Smooth muscle cell (in vitro differentiated cells): ENCODE data around the gene AKAP3. TPM values are rescaled to one million over a fixed set of nuclear protein-coding genes. Genes with fewer than 3 reads are reported as not detected.

Source experiments
- DNase-seq: peaks from one replicate; lab custom pipeline; 2025; ENCODE audit not compliant: unreplicated experiment; lab: John Stamatoyannopoulos, UW
- H2AFZ ChIP-seq: fragments of 200-600 bp; sonication (generic); 2 replicates; pipeline ENCODE4 v1.6.0; 2016; ENCODE audit warnings: antibody characterized with exemption, low read depth, mild to moderate bottlenecking
- H3F3A ChIP-seq: fragments of 200-600 bp; sonication (generic); 2 replicates; pipeline ENCODE4 v1.6.0; 2017; ENCODE audit warnings: antibody characterized with exemption, low read depth
- H3K27ac ChIP-seq: fragments of 200-600 bp; sonication (generic); 2 replicates; pipeline ENCODE4 v1.5.1; 2016; ENCODE audit warnings: low read depth, mild to moderate bottlenecking
- H3K27me3 ChIP-seq: fragments of 200-600 bp; sonication (generic); 2 replicates; pipeline ENCODE4 v1.6.1; 2016; ENCODE audit warnings: low read depth, mild to moderate bottlenecking
- H3K36me3 ChIP-seq: fragments of 200-600 bp; sonication (generic); 2 replicates; pipeline ENCODE4 v1.5.1; 2016; ENCODE audit warnings: low read depth
- H3K4me1 ChIP-seq: fragments of 200-600 bp; sonication (generic); 2 replicates; pipeline ENCODE4 v1.5.1; 2016; ENCODE audit warnings: low read depth
- H3K4me2 ChIP-seq: fragments of 200-600 bp; sonication (generic); 2 replicates; pipeline ENCODE4 v1.6.0; 2016; ENCODE audit warnings: mild to moderate bottlenecking
- H3K4me3 ChIP-seq: fragments of 200-600 bp; sonication (generic); 2 replicates; pipeline ENCODE4 v1.5.1; 2016; ENCODE audit warnings: mild to moderate bottlenecking
- H3K79me2 ChIP-seq: fragments of 200-600 bp; sonication (generic); 2 replicates; pipeline ENCODE4 v1.6.0; 2016; ENCODE audit warnings: low read depth, mild to moderate bottlenecking
- H3K9ac ChIP-seq: fragments of 200-600 bp; sonication (generic); 2 replicates; pipeline ENCODE4 v1.6.0; 2016; ENCODE audit warnings: low read depth
- H3K9me3 ChIP-seq: fragments of 200-600 bp; sonication (generic); replicated peaks from 2 replicates; pipeline ENCODE4 v1.5.1; 2016; ENCODE audit warnings: low read depth
- H4K20me1 ChIP-seq: fragments of 200-600 bp; sonication (generic); 2 replicates; pipeline ENCODE4 v1.6.0; 2016; ENCODE audit warnings: low read depth
- WGBS: methylation state at CpG from one replicate; pipeline ENCODE4 v1.1.7; 2016; ENCODE audit warnings: low lambda C conversion rate; 5-methylcytosine and 5-hydroxymethylcytosine counted together
- polyA plus RNA-seq: library from polyadenylated mRNA; unstranded; fragments of >200 nt; fragmentation: Nextera tagmentation; extraction: Ambion mirVana; gene quantifications from 2 replicates; pipeline ENCODE4 v1.2.1, GENCODE V29; 2016
- total RNA-seq: library from RNA; depleted of rRNA; stranded (reverse); fragments of >200 nt; gene quantifications from 2 replicates; pipeline ENCODE4 v1.2.3, GENCODE V29; 2014
- TF ChIP-seq, protein P1 (sequence below): fragments of 200-600 bp; sonication (generic); IDR thresholded peaks from 2 replicates; pipeline ENCODE4 v1.5.1; 2017; ENCODE audit warnings: borderline replicate concordance, mild to moderate bottlenecking, antibody characterized with exemption; ENCODE audit not compliant: insufficient read depth, poor library complexity, severe bottlenecking

Gene AKAP3
- total and polyA plus RNA-seq, 2 experiments from 2014 or later: 0.13 to 1.4 TPM

DNA sequence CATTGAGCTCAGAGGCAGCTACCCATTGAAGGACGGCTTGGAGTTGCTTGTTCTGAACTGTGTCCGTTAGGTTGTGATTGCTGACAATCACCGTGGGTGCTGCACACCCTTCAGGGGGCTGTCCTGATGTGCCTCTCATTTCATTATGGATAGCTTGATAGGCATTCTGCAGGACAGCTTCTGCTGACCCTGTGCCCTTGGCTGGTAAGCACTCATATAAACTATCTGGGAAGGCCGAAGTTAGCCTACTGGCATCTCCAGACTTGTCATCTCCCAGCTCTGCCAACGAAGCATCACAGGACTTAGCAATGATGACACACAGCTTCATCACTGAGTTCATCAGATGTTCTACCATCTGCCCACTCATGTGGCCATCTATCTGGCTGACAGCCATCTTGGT lies 22.3 kb downstream of the AKAP3 start:
- WGBS: 92% methylated on average over 5 of the region's 5 CpGs
- Histone ChIP-seq H3K4me3 (no peak overlapping the region), H3K9me3 (no peaks in the 10 kb centered on the region), H3K4me2 (no peak overlapping the region), H3F3A (no peaks in the 10 kb centered on the region), H3K4me1 (no peaks in the 10 kb centered on the region), H3K36me3 (no peaks in the 10 kb centered on the region), H3K27me3 (peaks cover 37% of the 10 kb centered on the region), H3K9ac (no peak overlapping the region), H2AFZ (no peak overlapping the region), H3K27ac (no peak overlapping the region), H4K20me1 (no peaks in the 10 kb centered on the region), H3K79me2 (no peaks in the 10 kb centered on the region)
- DNase-seq: no peak
- TF ChIP-seq, protein P1, sequence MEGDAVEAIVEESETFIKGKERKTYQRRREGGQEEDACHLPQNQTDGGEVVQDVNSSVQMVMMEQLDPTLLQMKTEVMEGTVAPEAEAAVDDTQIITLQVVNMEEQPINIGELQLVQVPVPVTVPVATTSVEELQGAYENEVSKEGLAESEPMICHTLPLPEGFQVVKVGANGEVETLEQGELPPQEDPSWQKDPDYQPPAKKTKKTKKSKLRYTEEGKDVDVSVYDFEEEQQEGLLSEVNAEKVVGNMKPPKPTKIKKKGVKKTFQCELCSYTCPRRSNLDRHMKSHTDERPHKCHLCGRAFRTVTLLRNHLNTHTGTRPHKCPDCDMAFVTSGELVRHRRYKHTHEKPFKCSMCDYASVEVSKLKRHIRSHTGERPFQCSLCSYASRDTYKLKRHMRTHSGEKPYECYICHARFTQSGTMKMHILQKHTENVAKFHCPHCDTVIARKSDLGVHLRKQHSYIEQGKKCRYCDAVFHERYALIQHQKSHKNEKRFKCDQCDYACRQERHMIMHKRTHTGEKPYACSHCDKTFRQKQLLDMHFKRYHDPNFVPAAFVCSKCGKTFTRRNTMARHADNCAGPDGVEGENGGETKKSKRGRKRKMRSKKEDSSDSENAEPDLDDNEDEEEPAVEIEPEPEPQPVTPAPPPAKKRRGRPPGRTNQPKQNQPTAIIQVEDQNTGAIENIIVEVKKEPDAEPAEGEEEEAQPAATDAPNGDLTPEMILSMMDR: no peak

DNA sequence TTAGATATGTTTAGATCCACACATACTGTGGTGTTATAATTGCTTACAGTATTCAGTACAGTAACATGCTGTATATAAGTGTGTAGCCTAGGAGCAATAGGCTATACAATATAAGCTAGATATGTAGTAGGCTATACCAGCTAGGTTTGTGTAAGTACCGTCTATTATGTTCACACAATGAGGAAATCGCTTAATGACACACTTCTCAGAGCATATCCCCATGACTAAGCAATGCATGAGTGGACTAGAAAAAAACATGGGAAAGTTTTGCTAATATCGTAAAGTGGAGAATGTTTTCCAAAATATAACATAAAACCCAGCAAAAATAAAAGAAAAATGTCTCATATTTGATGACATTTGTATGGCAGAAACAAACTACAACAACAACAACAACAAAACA lies 27.3 kb downstream of the AKAP3 start:
- Histone ChIP-seq H3K9ac (no peak overlapping the region), H3K27ac (no peak overlapping the region), H3K4me2 (no peak overlapping the region), H3K9me3 (no peaks in the 10 kb centered on the region), H3K4me3 (no peak overlapping the region), H3F3A (no peaks in the 10 kb centered on the region), H3K4me1 (no peaks in the 10 kb centered on the region), H2AFZ (no peak overlapping the region), H3K27me3 (peaks cover 16% of the 10 kb centered on the region), H4K20me1 (no peaks in the 10 kb centered on the region), H3K36me3 (no peaks in the 10 kb centered on the region), H3K79me2 (no peaks in the 10 kb centered on the region)
- no peak for DNase-seq
- TF ChIP-seq, protein P1: no peak
- 88% methylated on average over 3 of the region's 3 CpGs for WGBS

DNA sequence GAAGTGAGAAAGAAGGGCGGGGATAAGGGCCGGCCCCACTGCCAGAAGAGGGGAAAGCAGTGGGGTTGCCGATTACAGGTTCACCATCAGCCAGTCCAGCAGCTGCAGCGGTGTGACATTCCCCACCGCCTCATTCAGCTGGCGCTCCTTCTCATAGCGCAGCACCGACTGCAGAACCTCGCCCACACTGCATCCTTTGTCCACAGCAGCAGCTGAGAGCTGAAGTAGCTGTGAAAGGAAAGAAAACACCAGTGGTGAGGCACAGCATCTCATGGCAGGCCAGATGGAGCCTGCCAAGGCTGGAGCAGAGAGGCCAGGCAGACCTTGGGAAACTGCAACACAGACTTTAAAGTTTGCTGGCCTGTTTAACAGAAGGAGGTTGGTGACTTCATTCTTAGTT lies 33.2 kb downstream of the AKAP3 start:
- Histone ChIP-seq H2AFZ (no peak overlapping the region), H3K36me3 (no peaks in the 10 kb centered on the region), H4K20me1 (no peaks in the 10 kb centered on the region), H3K27ac (no peak overlapping the region), H3K27me3 (no peaks in the 10 kb centered on the region), H3K4me1 (no peaks in the 10 kb centered on the region), H3K4me3 (no peak overlapping the region), H3F3A (no peaks in the 10 kb centered on the region), H3K9me3 (no peaks in the 10 kb centered on the region), H3K4me2 (no peak overlapping the region), H3K9ac (no peak overlapping the region), H3K79me2 (no peaks in the 10 kb centered on the region)
- 96% methylated on average over 8 of the region's 9 CpGs for WGBS
- TF ChIP-seq, protein P1: no peak
- DNase-seq: no peak

DNA sequence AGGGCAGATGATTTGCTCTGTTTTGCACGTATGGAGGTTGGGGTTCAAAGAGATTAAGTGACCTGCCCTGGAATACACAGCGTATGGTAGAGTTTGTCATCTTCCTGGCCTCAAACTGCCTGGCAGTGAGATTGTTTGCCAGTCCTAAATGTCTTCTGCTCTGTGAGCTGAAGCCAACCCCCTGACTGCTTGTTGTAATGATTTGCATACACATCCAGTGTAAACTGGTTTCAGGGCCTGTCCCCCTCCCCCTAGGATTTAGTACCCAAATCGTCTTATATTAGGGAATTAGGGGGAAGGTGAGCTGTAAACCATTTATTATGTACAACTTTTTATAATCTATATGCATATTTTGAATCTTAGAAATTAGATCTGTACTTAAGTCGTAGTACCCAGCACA lies 38.4 kb downstream of the AKAP3 start:
- Histone ChIP-seq H3K4me3 (no peak overlapping the region), H3F3A (no peaks in the 10 kb centered on the region), H3K27me3 (no peaks in the 10 kb centered on the region), H2AFZ (no peak overlapping the region), H3K79me2 (peaks cover 6% of the 10 kb centered on the region), H4K20me1 (peaks cover 5% of the 10 kb centered on the region), H3K9me3 (no peaks in the 10 kb centered on the region), H3K4me2 (no peak overlapping the region), H3K27ac (no peak overlapping the region), H3K9ac (no peak overlapping the region), H3K36me3 (no peaks in the 10 kb centered on the region), H3K4me1 (peaks cover 6% of the 10 kb centered on the region)
- TF ChIP-seq, protein P1: no peak
- 76% methylated on average over 4 of the region's 4 CpGs for WGBS
- DNase-seq: no peak
